Neural cell (in vitro differentiated cells): Measurements from ENCODE around the gene SHC2.

Experiments
- SMC3 ChIP-seq: fragments of 450-650 bp; conservative IDR thresholded peaks from 2 replicates; pipeline ENCODE4 v1.6.1; 2014; ENCODE audit warnings: antibody characterized with exemption, mild to moderate bottlenecking, moderate library complexity; ENCODE audit not compliant: poor library complexity
- TF ChIP-seq, protein P1 (sequence below): fragments of 450-650 bp; IDR thresholded peaks from 2 replicates; pipeline ENCODE4 v1.5.1; 2014; ENCODE audit warnings: antibody characterized with exemption, mild to moderate bottlenecking, moderate library complexity; ENCODE audit not compliant: poor library complexity, severe bottlenecking

DNA sequence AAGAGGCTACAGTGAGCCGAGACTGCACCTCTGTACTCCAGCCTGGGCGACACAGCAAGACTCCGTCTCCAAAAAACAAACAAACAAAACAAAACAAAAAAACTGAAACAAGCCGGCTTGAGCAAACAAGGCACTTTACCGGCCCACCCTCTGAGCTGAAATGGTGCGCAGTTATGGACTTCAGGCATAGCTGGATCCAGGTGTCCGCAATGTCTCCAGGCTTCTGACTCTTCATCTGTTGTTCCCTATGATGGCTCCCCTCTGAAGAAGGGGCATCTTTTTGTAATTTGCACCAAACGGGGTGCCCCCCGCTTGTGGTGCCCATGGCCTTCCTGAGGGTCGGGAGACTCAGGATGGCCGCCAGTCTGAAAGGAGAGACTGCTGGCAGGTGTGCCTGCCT lies 58.0 kb downstream of the SHC2 start:
- no peak for TF ChIP-seq SMC3
- TF ChIP-seq, protein P1, sequence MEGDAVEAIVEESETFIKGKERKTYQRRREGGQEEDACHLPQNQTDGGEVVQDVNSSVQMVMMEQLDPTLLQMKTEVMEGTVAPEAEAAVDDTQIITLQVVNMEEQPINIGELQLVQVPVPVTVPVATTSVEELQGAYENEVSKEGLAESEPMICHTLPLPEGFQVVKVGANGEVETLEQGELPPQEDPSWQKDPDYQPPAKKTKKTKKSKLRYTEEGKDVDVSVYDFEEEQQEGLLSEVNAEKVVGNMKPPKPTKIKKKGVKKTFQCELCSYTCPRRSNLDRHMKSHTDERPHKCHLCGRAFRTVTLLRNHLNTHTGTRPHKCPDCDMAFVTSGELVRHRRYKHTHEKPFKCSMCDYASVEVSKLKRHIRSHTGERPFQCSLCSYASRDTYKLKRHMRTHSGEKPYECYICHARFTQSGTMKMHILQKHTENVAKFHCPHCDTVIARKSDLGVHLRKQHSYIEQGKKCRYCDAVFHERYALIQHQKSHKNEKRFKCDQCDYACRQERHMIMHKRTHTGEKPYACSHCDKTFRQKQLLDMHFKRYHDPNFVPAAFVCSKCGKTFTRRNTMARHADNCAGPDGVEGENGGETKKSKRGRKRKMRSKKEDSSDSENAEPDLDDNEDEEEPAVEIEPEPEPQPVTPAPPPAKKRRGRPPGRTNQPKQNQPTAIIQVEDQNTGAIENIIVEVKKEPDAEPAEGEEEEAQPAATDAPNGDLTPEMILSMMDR: no peak
